Cardiac fibroblast (primary cell): ENCODE results near the gene GAGE12J.
"Not testable (repeated sequence)": the region's sequence is repeated elsewhere in the genome, so short reads cannot be mapped to it uniquely, and the experiment has no call there.

Experiments
- DNase-seq, 2 donors: peaks; one replicate each; pipeline versions ENCODE4 v3.0.0 to v3.0.0-alpha.2; 2010; ENCODE audit warnings: low read depth in 2 of 2
- H3K4me3 ChIP-seq, 2 donors: replicated peaks in 1 of 2; 1 replicate in 1 of 2; 2 replicates in 1 of 2; pipeline ENCODE4 v1.5.1; 2011; ENCODE audit warnings: low read depth in 2 of 2, low read length in 2 of 2, mild to moderate bottlenecking in 2 of 2, moderate library complexity in 1 of 2
- TF ChIP-seq, protein P1 (sequence below): IDR thresholded peaks from one replicate; pipeline ENCODE4 v1.5.1; 2011; ENCODE audit warnings: low read depth, mild to moderate bottlenecking, low read length, inconsistent platforms

Gene GAGE12J

DNA sequence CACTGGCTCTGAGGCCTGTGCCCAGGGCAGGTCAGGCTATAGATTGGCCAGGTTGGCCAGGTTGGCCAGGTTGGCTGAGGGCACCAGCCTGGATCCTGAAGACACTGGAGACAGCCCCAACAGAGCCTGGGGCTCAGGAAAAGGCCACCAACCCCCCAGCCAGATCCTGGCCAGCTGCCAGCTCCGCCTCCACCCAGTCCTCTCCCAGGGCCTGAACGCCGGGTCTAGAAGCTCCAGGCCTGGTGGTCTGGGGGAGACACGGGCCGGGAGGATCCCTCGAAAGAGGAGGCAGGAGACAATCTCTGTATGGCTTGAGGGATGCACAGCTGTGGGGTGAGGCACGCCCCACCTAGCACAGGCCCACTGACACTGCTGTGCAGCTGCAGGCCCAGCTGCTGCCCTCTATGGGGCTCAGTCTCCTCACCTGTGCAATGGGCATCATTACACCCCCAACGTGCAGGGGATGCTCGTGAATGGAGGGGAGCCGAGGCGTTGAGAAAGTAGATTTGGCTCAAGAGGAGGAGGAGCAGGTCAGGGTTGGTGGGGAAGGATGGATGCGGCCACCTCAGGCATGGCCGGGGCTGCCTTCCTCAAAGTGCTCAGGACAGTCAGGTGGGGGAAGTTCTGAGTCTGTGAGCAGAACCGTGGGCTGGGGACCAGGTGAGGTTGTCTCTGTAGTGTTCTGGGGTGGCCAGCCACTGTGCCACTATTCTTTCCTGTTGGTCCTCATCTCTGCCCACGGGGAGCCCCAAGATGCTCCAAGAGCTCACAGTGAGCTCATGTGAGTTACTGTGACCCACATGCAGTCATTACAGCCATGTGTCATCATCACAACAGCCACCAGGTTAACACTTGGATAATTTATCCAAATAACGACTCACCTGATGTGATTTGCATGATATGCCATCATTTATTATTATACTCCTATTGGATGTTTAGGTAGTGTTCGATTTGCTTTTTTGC lies 29.2 kb upstream of the GAGE12J start:
- no peak overlapping the region for H3K4me3 ChIP-seq
- TF ChIP-seq, protein P1, sequence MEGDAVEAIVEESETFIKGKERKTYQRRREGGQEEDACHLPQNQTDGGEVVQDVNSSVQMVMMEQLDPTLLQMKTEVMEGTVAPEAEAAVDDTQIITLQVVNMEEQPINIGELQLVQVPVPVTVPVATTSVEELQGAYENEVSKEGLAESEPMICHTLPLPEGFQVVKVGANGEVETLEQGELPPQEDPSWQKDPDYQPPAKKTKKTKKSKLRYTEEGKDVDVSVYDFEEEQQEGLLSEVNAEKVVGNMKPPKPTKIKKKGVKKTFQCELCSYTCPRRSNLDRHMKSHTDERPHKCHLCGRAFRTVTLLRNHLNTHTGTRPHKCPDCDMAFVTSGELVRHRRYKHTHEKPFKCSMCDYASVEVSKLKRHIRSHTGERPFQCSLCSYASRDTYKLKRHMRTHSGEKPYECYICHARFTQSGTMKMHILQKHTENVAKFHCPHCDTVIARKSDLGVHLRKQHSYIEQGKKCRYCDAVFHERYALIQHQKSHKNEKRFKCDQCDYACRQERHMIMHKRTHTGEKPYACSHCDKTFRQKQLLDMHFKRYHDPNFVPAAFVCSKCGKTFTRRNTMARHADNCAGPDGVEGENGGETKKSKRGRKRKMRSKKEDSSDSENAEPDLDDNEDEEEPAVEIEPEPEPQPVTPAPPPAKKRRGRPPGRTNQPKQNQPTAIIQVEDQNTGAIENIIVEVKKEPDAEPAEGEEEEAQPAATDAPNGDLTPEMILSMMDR = no peak
- DNase-seq = no peak

DNA sequence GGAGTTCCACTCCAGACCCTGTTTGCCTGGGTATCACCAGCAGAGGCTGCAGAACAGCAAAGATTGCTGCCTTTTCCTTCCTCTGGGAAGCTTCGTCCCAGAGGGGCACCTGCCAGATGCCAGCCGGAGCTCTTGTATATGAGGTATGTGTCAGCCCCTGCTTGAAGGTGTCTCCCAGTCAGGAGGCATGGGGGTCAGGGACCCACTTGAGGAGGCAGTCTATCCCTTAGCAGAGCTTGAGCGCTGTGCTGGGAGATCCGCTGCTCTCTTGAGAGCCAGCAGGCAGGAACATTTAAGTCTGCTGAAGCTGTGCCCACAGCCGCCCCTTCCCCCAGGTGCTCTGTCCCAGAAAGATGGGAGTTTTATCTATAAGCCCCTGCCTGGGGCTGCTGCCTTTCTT lies 22.5 kb upstream of the GAGE12J start:
- not testable (repeated sequence) for H3K4me3 ChIP-seq, DNase-seq

DNA sequence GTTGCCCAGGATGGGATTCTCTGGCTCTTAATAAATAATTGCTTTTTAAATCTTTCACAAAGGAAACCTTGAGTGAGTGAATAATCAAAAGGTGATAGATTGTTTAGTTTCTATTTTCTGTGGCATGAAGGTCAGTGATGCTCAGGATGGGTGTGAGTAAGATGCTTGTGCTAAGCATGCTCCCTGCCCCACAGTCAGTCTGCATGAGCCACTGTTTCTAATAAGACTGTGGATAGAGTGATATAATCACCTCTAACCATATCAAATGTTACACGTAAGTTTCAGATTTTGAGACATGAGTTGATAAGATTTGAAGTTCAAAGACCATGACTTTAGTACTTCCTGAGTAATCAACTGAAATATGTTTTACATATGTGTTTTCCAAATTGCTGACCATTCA lies 21.1 kb upstream of the GAGE12J start:
- no peak for DNase-seq
- TF ChIP-seq, protein P1 = no peak
- H3K4me3 ChIP-seq = no peak overlapping the region

DNA sequence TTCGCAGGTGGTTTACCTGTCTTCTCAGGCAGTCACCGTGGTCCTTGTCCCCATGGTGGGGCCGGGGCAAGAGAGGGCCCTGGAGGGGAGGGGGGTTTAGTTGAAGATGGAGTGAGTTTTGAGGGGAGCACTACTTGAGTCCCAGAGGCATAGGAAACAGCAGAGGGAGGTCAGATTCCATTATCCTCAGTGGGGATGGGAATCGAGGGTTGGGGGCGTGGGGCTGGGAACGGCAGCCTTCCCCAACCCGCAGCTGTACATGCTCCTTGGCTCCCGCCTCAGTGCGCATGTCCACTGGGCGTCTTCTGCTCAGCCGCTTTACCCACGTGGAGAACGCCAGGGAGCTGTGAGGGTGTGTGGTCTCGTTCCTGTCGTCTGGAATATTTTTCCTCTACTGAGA lies 18.5 kb upstream of the GAGE12J start, which contains the start of gene GAGE10:
GAGE10 (plus strand) TSS at position 301 of the 400 bp plus-strand sequence. CDS start 1,214 bp downstream, outside the sequence.
- TF ChIP-seq, protein P1 = no peak
- H3K4me3 ChIP-seq = no peak within 1 kb of the TSS
- DNase-seq = no peak

DNA sequence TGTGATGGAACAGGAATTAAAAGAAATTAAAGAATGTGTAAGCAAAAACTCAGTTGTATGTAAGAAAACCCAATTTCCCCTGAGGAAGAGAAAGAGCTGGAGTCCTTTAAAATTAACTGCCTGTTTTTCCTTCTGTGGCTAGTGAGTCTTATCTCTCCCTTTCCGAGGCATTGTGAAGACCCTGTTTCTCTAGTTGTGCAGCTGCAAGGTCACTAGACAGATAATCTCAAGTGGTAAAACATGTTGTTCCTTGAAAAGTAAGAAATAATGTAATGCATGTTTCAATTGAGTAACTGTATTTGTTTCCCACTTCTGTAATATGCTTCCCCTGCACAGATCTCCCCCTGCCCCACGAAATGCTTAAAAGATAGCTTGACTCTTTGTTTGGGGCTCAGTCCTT lies 14.1 kb upstream of the GAGE12J start:
- not testable (repeated sequence) for DNase-seq, H3K4me3 ChIP-seq

DNA sequence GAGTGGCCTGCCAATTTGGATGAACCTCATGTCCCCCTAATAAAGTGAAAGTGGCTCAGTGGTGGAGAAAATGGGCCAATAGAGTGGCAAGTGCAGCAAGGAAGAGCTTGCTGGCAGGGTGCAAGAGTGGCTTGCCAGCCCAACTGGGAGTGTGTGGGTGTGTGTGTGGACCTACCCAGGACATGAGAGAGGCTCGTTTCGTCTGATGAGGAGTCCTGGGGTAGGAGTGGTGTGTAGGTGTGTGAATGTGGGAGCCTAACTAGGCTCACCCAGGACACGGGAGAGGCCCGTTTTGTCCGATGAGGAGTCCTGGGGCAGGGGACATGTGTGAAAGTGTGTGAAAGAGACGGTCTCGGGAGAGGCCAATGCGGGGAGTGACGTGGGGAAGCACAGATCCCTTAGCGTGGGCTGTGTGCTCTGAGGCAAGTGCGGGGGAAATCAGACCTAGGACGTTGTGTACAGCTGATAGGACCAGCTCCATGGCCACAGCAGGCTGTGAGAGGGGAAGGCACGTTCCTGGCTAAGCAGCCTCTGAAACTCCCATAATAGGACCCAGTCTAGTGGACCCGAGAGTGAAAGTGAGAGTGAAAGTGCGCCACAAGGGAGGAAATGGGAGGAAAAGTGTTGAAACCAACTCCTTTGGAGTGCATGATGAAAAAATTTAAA lies 13.1 kb upstream of the GAGE12J start:
- peak; percentile 34 to 48 for DNase-seq
- H3K4me3 ChIP-seq = peak overlapping the region; percentile 3 to 44
- TF ChIP-seq, protein P1 = no peak

DNA sequence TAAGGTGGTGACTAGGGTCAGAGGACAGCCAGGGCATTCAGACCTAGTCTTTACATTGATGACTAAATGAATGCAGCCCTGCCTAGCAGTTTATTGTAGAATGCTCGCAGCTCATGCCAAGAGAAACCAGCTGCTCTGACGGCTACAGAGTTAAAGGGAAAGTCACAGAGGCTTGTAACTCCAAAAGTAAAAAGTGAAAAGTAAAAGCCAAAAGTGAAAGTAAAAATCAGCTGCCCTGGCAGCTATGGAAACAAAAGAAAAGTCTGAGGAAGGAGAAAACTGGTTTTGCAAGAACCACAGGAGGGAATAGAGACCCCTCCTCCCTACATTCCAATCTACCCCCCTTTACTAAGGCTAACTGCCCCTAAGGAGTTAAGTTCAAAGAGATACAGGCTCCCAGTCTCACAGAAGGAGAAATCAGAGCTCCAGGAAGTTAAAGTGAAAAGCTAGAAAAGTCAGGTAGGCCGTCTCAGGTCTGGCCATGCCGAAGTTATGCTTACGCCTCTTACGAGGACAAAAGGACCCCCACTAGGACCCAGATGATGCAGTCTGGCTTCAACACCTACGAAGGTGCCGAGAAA lies 12.3 kb upstream of the GAGE12J start:
- peak; percentile 36 to 41 for DNase-seq
- peak overlapping the region in 1 of 2 donors; percentile 44 for H3K4me3 ChIP-seq
- TF ChIP-seq, protein P1 = no peak
